Spleen (tissue), 7 donors: ENCODE results near the gene HOXA7.

Experiments used
- POLR2A ChIP-seq, 3 donors: fragments of 450-650 bp; IDR thresholded peaks; one replicate each; pipeline ENCODE4 v1.5.1; 2017; ENCODE audit warnings: antibody characterized with exemption in 3 of 3, mild to moderate bottlenecking in 1 of 3
- POLR2AphosphoS5 ChIP-seq, 3 donors: sonication (generic); formaldehyde crosslinking; IDR thresholded peaks; one replicate each; pipeline ENCODE4 v1.5.1; 2017; ENCODE audit warnings: antibody characterized with exemption in 3 of 3
- TF ChIP-seq, protein P1 (sequence below), 11 experiments: fragments of 200-600 bp in 7 of 11; fragments of 450-650 bp in 4 of 11; sonication (generic) in 4 of 11; IDR thresholded peaks in 8 of 11; conservative IDR thresholded peaks in 3 of 11; 1 replicate in 7 of 11; 2 replicates in 4 of 11; pipeline versions ENCODE4 v1.4.0 to v1.8.0; 2016 to 2021; ENCODE audit warnings: antibody characterized with exemption in 11 of 11, inconsistent platforms in 4 of 11, mild to moderate bottlenecking in 1 of 11
- donor health status: DM: no; HTN: no; CAD: no; lungs with moderate emphysema.
- donor health status: DM: no; HTN: no; CAD: no.
- donor health status: DM: no; HTN: no; CAD: no.

DNA sequence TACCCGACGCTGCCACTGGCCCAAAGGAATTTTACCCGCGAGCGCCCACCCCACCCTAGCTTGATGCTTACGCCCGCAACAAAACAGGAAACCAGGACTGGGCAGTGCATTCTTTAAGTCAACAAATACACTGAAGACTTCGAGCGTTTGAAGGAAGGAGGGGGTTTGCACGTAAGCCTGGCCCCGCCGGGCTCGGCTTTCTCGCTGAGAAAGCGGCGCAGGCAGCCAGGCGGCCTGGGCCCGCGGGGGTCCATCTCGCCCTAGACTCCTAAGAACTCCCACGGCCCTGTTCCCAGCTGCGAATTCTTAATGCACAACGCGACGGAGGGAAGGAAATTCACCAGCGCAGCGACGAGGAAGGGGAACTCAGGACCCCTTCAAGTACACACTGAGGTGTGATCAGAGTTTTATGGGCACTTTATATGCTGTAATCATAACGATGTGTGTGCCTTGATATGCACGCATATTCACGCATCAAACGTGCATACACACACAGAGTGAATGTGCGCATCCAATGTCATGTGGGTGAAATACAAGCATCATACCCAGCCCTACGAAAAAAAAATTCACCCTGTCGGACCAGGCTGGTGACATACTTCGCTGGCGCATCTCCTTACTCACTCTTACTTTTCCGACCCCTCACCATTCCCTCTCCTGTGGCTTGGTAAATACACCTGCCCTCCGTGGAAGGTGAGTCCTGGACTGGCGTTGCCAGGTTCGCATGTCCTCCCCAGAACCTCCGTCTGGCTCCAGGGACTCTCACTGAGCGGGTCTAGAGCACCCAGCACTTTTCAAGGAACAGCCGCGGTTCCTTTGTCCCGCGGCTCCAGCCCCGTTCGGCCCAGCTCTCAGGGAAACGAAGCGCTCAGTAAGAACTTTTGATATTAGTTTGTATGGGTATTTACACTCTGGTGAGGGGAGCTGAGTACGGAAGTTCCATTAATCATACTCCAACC, 49.1 kb upstream of the HOXA7 start:
- TF ChIP-seq, protein P1, sequence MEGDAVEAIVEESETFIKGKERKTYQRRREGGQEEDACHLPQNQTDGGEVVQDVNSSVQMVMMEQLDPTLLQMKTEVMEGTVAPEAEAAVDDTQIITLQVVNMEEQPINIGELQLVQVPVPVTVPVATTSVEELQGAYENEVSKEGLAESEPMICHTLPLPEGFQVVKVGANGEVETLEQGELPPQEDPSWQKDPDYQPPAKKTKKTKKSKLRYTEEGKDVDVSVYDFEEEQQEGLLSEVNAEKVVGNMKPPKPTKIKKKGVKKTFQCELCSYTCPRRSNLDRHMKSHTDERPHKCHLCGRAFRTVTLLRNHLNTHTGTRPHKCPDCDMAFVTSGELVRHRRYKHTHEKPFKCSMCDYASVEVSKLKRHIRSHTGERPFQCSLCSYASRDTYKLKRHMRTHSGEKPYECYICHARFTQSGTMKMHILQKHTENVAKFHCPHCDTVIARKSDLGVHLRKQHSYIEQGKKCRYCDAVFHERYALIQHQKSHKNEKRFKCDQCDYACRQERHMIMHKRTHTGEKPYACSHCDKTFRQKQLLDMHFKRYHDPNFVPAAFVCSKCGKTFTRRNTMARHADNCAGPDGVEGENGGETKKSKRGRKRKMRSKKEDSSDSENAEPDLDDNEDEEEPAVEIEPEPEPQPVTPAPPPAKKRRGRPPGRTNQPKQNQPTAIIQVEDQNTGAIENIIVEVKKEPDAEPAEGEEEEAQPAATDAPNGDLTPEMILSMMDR (IDR thresholded peaks at IDR 0.05 in 8 of 11, conservative IDR thresholded peaks at IDR 0.05 in 3 of 11) = no peak
- no peak for TF ChIP-seq POLR2A (IDR thresholded peaks at IDR 0.05)
- TF ChIP-seq POLR2AphosphoS5 (IDR thresholded peaks at IDR 0.05) = no peak
